ENCODE measurements around the gene TNFRSF21.

GRCh38 chr6:47240277-47240890, 69.3 kb downstream of the TNFRSF21 start:
- TF ChIP-seq CTCF (conservative IDR thresholded peaks at IDR 0.05; ENCODE audit: low read depth, low read length) (no peak), EZH2 (IDR thresholded peaks at IDR 0.05; ENCODE audit: low read length, unreplicated experiment) (no peak)
